8988T (cell line): ENCODE results near the gene TEX22.

Source experiments
- DNase-seq: peaks from one replicate; pipeline ENCODE4 v3.0.0; 2011

The TEX22 gene

GRCh38 chr14:105385698-105386365, 12.5 kb upstream of the TEX22 start:
- no peak for DNase-seq

GRCh38 chr14:105386581-105387529, 11.5 kb upstream of the TEX22 start:
- no peak for DNase-seq

DNA sequence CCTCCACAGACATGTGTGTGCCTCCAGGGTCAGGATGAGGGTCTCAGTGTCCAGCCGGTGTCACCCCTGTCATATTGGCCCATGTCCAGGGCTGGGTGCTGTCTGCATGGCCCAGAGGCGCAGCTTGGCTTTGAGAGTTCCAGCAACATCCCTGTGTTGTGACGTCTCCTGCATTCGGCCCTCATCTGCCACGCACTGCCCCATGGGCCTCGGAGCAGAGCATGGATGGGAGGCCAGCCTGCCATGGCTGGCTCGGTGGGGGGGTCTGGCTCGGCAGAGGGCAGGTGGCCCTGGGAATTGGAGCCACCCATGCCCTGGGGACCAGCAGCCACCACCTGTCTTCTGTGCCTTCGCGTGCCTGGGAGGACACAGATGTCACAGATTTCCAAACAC, 10.8 kb upstream of the TEX22 start:
- DNase-seq = no peak

DNA sequence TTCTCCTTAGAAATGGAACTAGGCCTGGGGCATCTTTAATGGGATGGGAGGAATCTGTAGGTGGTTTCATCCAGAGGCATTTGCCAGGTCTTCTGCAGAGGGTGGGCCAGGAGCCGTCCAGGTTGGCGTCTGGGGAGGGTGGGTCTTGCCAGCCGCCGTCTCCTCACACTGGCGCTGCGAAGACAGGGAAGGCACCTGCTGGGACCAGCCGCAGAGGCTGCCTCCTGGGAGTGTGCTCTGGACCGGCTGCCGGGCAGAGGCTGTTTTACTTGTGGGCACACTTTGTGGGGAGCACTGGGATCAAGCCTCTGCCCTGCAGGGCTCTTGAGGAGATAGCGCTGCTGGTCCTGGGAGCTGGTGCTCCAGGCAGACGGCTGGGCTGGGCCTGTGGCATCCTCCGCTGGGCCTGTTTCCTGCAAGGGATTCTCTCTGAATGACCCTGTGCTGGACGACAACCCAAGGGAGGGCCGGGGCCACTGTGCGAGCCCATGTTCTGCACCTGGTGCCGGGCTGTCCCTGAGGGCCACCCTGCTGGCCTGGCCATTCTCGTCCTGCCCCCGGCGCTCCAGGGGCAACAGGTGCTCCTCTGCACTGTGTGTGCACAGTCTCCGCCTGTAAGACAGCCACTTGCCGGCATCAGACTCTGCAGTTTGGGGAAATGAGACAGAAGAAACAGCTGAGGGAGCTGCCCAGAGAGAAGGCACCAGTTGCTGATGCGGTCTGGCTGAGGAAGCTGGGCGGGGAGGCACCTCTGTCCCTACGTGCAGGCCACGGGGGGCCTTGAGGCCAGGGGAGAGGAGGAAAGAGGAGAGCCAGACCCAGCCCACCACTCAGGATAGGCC, 10.0 kb upstream of the TEX22 start:
- DNase-seq = no peak

DNA sequence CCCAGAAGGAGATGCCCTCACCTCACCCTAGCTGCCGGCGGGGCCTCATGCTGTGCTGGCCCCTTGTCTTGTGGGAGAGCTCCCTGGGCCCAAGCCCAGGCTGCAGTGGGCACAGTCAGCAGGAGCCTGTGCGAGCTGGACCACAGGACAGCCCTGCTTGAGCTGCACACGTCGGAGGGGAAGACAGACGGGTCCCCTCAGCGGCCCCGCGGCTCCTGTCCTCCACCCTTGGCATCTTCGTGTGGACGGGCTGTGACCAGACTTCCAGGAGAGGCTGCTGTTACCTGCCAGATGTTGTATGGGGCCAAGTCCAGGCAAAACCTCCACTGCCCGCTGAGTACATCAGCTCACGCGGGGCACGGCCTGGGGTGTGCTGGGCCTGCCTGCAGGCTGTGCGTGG, 9.4 kb upstream of the TEX22 start:
- DNase-seq = no peak

DNA sequence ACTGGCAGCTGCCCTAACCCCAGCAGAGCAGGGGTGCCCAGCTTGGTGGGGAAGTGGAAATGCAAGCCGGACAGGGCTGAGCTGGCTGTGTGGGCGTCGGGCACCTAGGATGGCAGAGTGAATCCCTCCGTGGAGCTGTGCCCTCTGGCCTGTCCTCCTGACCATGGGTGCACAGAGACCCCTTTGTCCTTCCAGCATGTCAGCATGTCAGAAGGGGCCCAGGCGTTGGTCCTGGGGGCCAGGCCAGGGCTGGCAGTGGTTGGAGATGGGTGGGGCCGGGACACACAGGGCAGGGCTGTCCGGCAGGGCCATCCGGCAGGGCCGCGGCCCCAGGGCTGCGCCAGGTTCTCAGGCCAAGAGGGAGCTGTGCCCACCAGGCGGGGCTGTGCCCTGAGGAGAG, 8.8 kb upstream of the TEX22 start:
- no peak for DNase-seq

DNA sequence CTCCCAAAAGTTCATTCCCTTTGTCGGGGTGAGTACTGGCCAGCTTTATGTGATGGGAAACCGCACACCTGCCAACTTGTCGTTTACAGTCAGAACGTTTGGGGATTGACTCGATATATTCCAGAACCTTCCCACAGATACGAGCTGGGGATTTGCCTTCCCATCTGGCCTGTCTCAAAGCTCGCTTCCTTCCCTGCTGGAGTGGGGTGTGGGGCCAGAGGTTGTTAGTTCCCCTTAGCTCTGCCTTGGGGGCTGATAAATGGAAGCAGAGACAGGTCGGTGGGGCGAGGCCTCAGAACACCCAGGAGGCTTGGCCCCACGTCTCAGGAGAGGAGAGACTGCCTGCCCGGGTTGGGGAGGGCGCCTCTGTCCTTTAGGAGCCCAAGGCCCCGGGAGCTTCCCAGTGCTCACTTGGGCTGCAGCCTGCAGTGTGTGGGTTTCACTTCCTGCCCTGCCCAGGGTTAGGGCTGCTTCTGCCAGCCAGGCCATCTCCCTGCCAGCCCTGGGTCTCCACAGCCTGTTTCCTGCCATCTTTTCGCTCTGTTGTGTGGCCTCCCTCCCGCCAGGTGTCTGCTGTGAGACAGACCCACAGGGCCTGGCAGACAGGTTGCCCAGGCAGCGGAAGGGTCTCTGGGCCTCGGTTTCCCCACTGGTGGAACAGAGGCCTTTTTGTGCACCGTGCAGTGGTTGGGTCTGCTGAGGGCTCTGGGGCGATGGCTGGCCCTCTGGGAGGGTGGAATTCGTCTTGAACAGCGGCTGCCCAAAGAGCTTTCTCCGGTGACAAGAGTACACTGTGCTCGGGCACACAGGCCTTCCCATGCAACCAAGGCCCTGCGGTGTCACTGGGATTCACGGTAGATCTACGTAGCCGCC, 8.1 kb upstream of the TEX22 start:
- DNase-seq = no peak

DNA sequence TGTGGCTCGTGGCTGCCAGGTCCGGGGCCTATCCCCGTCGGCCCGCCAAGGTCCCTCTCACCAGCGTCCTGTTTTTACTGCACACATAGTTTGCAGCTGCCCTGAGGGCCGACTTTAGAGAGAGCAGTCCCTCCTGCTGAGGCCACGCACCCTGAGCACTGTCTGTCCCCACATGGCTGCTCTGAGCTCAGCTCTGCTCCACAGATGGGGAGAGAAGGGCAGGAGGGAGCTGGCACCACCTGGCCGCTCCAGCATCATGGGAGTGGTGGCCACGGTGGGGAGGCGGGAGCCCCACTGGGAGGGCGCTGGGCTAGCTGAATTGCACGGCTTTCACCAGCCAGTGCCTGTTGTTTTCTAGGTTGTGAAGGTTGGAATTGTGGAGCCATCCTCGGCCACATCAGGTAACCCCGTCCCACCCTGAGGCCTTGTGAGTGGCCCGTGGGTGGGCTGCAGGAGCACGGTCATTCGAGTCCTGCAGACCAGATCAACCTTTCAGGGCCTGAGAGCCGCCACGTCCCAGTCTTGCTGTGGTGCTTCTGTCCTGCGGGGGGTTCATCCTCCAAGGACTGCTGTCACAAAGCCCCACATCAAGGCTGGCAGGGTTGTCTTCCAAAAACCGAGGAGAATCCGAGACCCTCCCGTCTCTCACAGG, 7.4 kb upstream of the TEX22 start:
- no peak for DNase-seq

- DNase-seq = no peak
Observed at GRCh38 chr14:105391541-105391940, 6.8 kb upstream of the TEX22 start.

GRCh38 chr14:105392131-105393090, 5.9 kb upstream of the TEX22 start:
- DNase-seq = no peak

DNA sequence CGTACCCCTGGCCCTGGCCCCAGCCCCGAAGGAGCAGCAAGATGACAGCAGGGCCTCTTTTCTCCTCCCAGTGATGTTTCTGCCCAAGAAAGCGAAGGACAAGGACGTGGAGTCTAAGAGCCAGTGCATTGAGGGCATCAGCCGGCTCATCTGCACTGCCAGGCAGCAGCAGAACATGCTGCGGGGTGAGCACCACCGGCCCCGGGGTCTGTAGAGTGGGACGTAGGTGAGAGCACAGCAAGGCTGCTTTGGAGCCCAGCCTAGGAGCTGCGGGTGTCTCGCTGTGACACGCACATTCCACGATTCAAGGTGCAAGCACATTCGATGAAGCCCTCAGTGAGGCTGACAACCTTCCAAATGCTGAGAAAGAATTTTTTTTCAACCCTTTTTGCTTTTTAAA, 5.2 kb upstream of the TEX22 start:
- no peak for DNase-seq

GRCh38 chr14:105394714-105395537, 3.4 kb upstream of the TEX22 start:
- no peak for DNase-seq

DNA sequence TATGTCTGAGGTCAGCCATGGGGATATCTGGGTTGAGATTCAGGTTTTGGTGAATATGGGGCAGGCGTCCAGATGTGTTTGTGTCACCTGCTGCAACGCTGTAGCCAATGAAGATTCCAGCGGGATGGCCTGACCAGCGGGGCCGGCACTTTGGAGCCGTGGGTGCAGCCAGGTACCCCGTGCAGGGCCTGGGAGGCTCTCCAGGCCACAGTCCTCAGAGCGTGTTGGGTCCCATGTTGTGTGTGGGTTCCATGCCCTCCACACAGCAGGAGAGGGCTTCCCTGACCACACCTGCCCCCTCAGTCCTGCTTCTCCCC, 2.8 kb upstream of the TEX22 start:
- no peak for DNase-seq

- DNase-seq = no peak
Observed at GRCh38 chr14:105397350-105397931, 897 bp upstream of the TEX22 start.

DNA sequence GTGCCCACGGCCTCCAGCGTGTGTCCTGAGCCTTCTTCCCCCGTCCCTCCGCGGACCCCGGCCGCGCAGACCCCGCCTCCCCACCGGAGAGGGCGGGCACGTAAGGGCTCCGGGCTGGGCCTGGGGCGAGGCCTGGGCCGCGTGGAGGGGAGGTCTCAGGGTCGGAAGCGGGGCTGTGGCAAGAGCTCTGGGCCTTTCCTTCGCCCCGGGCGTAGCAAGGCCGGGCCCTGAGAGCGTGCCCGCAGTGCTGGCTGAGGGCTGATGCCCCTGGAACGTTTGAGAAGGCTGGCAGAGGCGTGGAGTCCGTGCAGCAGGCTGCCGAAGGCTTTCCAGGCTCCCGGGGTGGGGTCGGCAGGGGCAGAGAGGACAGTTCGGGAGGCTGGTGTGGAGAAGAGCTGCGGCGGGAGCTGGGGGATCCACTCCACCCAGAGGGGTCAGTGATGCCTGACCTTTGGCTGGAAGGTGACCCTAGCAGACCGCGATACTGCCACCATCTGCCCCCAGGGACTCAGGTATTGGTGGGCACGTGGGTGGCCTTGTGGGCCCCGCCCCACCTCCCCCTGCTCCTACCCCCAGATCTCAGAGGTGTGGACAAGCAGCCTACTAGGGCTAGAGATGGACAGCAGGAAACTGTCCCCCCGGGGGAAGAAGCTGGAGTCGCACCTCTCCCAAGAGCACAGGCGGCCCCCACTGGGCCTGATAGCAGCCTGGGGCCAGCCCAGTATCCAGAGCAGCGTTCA, 558 bp downstream of the TEX22 start:
- no peak for DNase-seq

DNA sequence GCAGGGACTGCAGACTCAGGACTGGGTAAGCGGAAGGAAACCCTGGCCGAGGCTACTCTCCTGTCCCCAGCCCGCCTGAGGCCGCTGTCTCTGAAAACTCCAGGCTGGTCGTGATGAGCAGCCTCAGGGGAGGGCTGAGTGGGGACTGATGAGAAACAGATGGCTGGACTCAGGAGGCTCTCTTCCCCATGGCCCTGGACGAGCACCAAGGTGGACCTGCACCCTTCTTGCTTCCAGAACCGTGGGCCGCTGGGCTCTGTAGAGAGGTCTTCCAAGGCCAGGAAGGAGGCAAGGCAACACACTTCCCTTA, 1.1 kb downstream of the TEX22 start:
- no peak for DNase-seq

DNA sequence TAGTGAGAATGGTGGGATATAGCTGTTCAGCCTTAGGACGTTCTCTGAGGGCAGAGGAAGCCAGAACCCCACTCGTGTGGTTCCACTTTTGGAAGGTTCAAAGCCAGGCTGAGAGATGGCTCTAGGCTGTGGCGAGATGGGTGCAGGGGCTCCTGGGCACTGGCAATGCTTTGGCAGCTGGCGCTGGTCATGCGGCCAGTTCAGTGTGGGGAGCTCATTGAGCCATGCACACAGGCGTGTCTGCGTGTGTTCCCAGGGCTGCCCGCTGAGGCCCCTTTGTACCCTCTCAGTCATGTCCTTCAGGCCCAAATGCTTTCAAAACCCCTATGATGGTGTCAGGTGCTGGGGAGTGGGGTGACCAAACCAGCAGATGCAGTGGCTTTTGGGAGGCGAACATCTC, 1.7 kb downstream of the TEX22 start:
- DNase-seq = no peak

- no peak for DNase-seq
Observed at GRCh38 chr14:105401699-105402098, 3.4 kb downstream of the TEX22 start.

GRCh38 chr14:105408592-105408991, 10.3 kb downstream of the TEX22 start:
- DNase-seq = no peak
